ENCODE measurements around the gene DPY30. TPM values are rescaled to one million over a fixed set of nuclear protein-coding genes. Genes with fewer than 3 reads are reported as not detected.

Gene DPY30
- total RNA-seq (ENCODE audit: low replicate concordance): 40.0 and 54.8 TPM in 2 replicates

GRCh38 chr2:32039447-32040219, at the start of gene DPY30:
Gene DPY30 (minus strand): TSS chr2:32039805. CDS start chr2:32039456, 349 bp downstream.

GRCh38 chr2:32063310-32064020, 23.9 kb upstream of the DPY30 start, which contains the start of gene SPAST:
Gene SPAST (plus strand): TSS chr2:32063556. CDS start chr2:32063832, 276 bp downstream.

GRCh38 chr2:32010670-32011484, 28.7 kb downstream of the DPY30 start, which contains the start of gene MEMO1:
Gene MEMO1 (minus strand): TSS chr2:32011008. CDS start chr2:32010247, 761 bp downstream.

Other genes starting within 250 kb of the DPY30 start
- gene MEMO1, start 28.8 kb downstream of the DPY30 start, total RNA-seq (ENCODE audit: low replicate concordance): 22.5 and 28.3 TPM in 2 replicates
- gene SPAST, start 23.8 kb upstream of the DPY30 start, total RNA-seq (ENCODE audit: low replicate concordance): 11.8 and 18.1 TPM in 2 replicates
- gene SLC30A6, start 126.1 kb upstream of the DPY30 start, total RNA-seq (ENCODE audit: low replicate concordance): 11.8 and 19.4 TPM in 2 replicates
- not detected in 2 replicates for gene NLRC4, start 225.1 kb upstream of the DPY30 start, total RNA-seq (ENCODE audit: low replicate concordance)
- 11.6 and 12.9 TPM in 2 replicates for gene YIPF4, start 238.1 kb upstream of the DPY30 start, total RNA-seq (ENCODE audit: low replicate concordance)

Measured in smooth muscle cell of the coronary artery (primary cell).